ENCODE measurements around the gene EPN3. TPM values are rescaled to one million over a fixed set of nuclear protein-coding genes. Genes with fewer than 3 reads are reported as not detected.

Gene EPN3
- total and polyA plus RNA-seq, 2 experiments from 2014 or later = 2.3 to 7.7 TPM

DNA sequence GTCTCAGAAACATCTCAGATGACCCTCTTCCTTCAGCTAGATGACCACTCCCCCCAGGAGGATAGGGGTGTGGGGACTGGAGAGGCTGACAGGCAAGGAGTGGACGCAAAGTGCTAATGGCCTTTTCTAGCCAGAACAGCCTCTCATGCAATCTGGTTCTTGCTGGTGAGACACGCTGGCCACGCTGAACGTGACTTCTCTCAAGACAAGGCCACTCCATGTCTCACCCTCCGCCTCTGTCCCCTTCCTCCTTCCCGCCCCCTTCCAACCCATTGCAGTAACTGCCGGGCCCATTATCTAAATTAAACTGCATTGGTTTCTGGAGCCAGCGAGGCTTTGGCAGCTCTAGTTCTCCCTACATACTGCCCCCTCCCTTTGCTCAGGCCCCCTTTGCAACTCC, 37.5 kb downstream of the EPN3 start:
- no peak overlapping the region for H3K27ac ChIP-seq (ENCODE audit: low read depth)
- Mint-ChIP-seq H3K4me1 (peaks cover 45% of the 10 kb centered on the region), H3K27me3 (ENCODE audit: insufficient read depth, low read depth, poor library complexity) (peaks cover 31% of the 10 kb centered on the region), H3K36me3 (ENCODE audit: low read depth) (no peaks in the 10 kb centered on the region; the same call in 2 of the 3 replicates), H3K9me3 (no peaks in the 10 kb centered on the region), H3K4me3 (no peak overlapping the region), H3K27ac (no peak overlapping the region)
- no peaks in the 10 kb centered on the region for H3F3A ChIP-seq (replicated peaks; ENCODE audit: low read depth)
- no peak overlapping the region for H3K4me2 ChIP-seq
- H3K4me1 ChIP-seq (ENCODE audit: insufficient read depth) = peaks cover 12% of the 10 kb centered on the region
- H4K20me1 ChIP-seq (replicated peaks; ENCODE audit: insufficient read depth) = no peaks in the 10 kb centered on the region; the same call in 1 of the 2 replicates
- H3K79me2 ChIP-seq (replicated peaks; ENCODE audit: insufficient read depth) = no peaks in the 10 kb centered on the region
- DNase-seq (ENCODE audit: low spot score) (no peak), ATAC-seq (no peak; the same call in 2 of the 3 replicates)
- TF ChIP-seq, protein P1, sequence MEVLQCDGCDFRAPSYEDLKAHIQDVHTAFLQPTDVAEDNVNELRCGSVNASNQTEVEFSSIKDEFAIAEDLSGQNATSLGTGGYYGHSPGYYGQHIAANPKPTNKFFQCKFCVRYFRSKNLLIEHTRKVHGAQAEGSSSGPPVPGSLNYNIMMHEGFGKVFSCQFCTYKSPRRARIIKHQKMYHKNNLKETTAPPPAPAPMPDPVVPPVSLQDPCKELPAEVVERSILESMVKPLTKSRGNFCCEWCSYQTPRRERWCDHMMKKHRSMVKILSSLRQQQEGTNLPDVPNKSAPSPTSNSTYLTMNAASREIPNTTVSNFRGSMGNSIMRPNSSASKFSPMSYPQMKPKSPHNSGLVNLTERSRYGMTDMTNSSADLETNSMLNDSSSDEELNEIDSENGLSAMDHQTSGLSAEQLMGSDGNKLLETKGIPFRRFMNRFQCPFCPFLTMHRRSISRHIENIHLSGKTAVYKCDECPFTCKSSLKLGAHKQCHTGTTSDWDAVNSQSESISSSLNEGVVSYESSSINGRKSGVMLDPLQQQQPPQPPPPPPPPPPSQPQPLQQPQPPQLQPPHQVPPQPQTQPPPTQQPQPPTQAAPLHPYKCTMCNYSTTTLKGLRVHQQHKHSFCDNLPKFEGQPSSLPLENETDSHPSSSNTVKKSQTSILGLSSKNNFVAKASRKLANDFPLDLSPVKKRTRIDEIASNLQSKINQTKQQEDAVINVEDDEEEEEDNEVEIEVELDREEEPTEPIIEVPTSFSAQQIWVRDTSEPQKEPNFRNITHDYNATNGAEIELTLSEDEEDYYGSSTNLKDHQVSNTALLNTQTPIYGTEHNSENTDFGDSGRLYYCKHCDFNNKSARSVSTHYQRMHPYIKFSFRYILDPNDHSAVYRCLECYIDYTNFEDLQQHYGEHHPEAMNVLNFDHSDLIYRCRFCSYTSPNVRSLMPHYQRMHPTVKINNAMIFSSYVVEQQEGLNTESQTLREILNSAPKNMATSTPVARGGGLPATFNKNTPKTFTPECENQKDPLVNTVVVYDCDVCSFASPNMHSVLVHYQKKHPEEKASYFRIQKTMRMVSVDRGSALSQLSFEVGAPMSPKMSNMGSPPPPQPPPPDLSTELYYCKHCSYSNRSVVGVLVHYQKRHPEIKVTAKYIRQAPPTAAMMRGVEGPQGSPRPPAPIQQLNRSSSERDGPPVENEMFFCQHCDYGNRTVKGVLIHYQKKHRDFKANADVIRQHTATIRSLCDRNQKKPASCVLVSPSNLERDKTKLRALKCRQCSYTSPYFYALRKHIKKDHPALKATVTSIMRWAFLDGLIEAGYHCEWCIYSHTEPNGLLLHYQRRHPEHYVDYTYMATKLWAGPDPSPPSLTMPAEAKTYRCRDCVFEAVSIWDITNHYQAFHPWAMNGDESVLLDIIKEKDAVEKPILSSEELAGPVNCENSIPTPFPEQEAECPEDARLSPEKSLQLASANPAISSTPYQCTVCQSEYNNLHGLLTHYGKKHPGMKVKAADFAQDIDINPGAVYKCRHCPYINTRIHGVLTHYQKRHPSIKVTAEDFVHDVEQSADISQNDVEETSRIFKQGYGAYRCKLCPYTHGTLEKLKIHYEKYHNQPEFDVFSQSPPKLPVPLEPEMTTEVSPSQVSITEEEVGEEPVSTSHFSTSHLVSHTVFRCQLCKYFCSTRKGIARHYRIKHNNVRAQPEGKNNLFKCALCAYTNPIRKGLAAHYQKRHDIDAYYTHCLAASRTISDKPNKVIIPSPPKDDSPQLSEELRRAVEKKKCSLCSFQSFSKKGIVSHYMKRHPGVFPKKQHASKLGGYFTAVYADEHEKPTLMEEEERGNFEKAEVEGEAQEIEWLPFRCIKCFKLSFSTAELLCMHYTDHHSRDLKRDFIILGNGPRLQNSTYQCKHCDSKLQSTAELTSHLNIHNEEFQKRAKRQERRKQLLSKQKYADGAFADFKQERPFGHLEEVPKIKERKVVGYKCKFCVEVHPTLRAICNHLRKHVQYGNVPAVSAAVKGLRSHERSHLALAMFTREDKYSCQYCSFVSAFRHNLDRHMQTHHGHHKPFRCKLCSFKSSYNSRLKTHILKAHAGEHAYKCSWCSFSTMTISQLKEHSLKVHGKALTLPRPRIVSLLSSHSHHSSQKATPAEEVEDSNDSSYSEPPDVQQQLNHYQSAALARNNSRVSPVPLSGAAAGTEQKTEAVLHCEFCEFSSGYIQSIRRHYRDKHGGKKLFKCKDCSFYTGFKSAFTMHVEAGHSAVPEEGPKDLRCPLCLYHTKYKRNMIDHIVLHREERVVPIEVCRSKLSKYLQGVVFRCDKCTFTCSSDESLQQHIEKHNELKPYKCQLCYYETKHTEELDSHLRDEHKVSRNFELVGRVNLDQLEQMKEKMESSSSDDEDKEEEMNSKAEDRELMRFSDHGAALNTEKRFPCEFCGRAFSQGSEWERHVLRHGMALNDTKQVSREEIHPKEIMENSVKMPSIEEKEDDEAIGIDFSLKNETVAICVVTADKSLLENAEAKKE (CRISPR knock-in tag; IDR thresholded peaks at IDR 0.05) = no peak
- TF ChIP-seq EZH2phosphoT487 (IDR thresholded peaks at IDR 0.05; ENCODE audit: unreplicated experiment) (no peak), ZNF331 (CRISPR knock-in tag; IDR thresholded peaks at IDR 0.05; ENCODE audit: low read depth) (no peak), NANOG (IDR thresholded peaks at IDR 0.05; ENCODE audit: borderline replicate concordance) (no peak), EZH2 (IDR thresholded peaks at IDR 0.05; ENCODE audit: low read depth, unreplicated experiment) (no peak), ZNF114 (CRISPR knock-in tag; IDR thresholded peaks at IDR 0.05) (no peak), STAT1 (IDR thresholded peaks at IDR 0.05; ENCODE audit: unreplicated experiment) (no peak), CREB1 (CRISPR knock-in tag; IDR thresholded peaks at IDR 0.05; ENCODE audit: low read depth) (no peak), JUNB (IDR thresholded peaks at IDR 0.05; ENCODE audit: unreplicated experiment) (no peak), POLR2AphosphoS5 (IDR thresholded peaks at IDR 0.05; ENCODE audit: low read depth) (no peak)
- TF ChIP-seq, protein P2, sequence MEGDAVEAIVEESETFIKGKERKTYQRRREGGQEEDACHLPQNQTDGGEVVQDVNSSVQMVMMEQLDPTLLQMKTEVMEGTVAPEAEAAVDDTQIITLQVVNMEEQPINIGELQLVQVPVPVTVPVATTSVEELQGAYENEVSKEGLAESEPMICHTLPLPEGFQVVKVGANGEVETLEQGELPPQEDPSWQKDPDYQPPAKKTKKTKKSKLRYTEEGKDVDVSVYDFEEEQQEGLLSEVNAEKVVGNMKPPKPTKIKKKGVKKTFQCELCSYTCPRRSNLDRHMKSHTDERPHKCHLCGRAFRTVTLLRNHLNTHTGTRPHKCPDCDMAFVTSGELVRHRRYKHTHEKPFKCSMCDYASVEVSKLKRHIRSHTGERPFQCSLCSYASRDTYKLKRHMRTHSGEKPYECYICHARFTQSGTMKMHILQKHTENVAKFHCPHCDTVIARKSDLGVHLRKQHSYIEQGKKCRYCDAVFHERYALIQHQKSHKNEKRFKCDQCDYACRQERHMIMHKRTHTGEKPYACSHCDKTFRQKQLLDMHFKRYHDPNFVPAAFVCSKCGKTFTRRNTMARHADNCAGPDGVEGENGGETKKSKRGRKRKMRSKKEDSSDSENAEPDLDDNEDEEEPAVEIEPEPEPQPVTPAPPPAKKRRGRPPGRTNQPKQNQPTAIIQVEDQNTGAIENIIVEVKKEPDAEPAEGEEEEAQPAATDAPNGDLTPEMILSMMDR (conservative IDR thresholded peaks at IDR 0.05; ENCODE audit: low read depth in 2 of 2) = no peak
- TF ChIP-seq, protein P3, sequence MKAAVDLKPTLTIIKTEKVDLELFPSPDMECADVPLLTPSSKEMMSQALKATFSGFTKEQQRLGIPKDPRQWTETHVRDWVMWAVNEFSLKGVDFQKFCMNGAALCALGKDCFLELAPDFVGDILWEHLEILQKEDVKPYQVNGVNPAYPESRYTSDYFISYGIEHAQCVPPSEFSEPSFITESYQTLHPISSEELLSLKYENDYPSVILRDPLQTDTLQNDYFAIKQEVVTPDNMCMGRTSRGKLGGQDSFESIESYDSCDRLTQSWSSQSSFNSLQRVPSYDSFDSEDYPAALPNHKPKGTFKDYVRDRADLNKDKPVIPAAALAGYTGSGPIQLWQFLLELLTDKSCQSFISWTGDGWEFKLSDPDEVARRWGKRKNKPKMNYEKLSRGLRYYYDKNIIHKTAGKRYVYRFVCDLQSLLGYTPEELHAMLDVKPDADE (IDR thresholded peaks at IDR 0.05) = no peak
- TF ChIP-seq, protein P4, sequence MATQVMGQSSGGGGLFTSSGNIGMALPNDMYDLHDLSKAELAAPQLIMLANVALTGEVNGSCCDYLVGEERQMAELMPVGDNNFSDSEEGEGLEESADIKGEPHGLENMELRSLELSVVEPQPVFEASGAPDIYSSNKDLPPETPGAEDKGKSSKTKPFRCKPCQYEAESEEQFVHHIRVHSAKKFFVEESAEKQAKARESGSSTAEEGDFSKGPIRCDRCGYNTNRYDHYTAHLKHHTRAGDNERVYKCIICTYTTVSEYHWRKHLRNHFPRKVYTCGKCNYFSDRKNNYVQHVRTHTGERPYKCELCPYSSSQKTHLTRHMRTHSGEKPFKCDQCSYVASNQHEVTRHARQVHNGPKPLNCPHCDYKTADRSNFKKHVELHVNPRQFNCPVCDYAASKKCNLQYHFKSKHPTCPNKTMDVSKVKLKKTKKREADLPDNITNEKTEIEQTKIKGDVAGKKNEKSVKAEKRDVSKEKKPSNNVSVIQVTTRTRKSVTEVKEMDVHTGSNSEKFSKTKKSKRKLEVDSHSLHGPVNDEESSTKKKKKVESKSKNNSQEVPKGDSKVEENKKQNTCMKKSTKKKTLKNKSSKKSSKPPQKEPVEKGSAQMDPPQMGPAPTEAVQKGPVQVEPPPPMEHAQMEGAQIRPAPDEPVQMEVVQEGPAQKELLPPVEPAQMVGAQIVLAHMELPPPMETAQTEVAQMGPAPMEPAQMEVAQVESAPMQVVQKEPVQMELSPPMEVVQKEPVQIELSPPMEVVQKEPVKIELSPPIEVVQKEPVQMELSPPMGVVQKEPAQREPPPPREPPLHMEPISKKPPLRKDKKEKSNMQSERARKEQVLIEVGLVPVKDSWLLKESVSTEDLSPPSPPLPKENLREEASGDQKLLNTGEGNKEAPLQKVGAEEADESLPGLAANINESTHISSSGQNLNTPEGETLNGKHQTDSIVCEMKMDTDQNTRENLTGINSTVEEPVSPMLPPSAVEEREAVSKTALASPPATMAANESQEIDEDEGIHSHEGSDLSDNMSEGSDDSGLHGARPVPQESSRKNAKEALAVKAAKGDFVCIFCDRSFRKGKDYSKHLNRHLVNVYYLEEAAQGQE (IDR thresholded peaks at IDR 0.05; ENCODE audit: unreplicated experiment) = no peak
- no peak overlapping the region for H3K4me3 ChIP-seq
- peaks cover 25% of the 10 kb centered on the region for H3K27me3 ChIP-seq (ENCODE audit: insufficient read depth)
- H2AFZ ChIP-seq = no peak overlapping the region
- no peaks in the 10 kb centered on the region for H3K9me2 ChIP-seq (ENCODE audit: insufficient read depth)
- no peaks in the 10 kb centered on the region for H3K36me3 ChIP-seq (ENCODE audit: insufficient read depth)
